Fibroblast of lung (primary cell): ENCODE measurements around the gene VBP1.

ENCODE experiments used
- CTCF ChIP-seq, 2 donors: IDR thresholded peaks in 1 of 2; conservative IDR thresholded peaks in 1 of 2; 1 replicate in 1 of 2; 2 replicates in 1 of 2; pipeline ENCODE4 v1.5.1; 2011 to 2012; ENCODE audit warnings: low read length in 2 of 2, control low read depth in 1 of 2, inconsistent platforms in 1 of 2, low read depth in 1 of 2, mild to moderate bottlenecking in 1 of 2
- EZH2 ChIP-seq: IDR thresholded peaks from 2 replicates; pipeline ENCODE4 v1.5.1; 2012; ENCODE audit warnings: low read length, control low read depth, mild to moderate bottlenecking; ENCODE audit errors: missing control alignments

GRCh38 chrX:155263854-155264628, 47.8 kb downstream of the VBP1 start, which contains the start of gene RAB39B:
- TF ChIP-seq CTCF (conservative IDR thresholded peaks at IDR 0.05 in 1 of 2, IDR thresholded peaks at IDR 0.05 in 1 of 2; ENCODE audit: low read depth in 1 of 2, low read length in 2 of 2) (no peak), EZH2 (no peak)
